GM18868 (cell line): ENCODE data around the gene ADARB1.

ENCODE experiments used
- ATAC-seq: cut with Tn5 transposase; IDR thresholded peaks from one replicate; pipeline ENCODE4 v1.9.1; 2021; ENCODE audit warnings: mild to moderate bottlenecking, moderate library complexity; ENCODE audit not compliant: unreplicated experiment

ADARB1 gene

DNA sequence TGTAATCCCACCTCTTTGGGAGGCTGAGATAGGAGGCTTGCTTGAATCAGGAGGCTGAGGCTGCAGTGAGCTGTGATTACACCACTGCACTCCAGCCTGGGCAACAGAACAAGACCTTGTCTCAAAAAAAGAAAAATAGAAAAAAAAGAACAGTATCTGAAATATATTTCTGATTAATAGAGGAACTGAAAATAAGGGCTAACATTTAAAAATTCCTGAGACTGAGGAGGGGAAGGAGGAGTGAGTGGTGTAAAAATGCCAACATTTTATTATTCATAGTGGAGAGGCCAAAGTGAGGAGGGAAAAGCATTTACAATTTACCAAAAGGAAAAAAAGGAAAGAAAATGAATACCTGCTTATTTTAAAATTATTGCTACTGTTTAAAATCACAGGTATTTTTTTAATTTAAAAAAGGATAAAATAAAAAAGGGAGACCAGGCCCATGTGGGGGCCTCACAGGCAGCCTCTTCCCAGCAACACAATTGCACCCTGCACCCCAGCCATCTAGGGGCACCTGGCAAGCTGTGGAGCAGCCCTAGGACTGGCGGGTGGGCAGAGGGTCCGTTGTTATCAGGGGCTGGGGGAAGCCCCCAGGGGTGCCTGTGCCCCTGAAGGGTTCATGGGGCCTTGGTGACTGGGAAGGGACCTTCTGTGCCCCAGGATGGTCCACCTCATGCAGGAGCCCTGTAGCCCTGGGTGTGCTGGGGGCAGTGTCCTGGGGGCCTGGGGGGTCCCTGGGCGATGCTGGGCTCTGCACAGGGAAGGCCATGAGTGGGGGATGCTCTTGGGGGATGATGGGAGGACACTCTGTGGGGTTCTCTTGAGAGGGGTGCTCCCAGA is 34.8 kb upstream of the ADARB1 start:
- ATAC-seq = no peak

DNA sequence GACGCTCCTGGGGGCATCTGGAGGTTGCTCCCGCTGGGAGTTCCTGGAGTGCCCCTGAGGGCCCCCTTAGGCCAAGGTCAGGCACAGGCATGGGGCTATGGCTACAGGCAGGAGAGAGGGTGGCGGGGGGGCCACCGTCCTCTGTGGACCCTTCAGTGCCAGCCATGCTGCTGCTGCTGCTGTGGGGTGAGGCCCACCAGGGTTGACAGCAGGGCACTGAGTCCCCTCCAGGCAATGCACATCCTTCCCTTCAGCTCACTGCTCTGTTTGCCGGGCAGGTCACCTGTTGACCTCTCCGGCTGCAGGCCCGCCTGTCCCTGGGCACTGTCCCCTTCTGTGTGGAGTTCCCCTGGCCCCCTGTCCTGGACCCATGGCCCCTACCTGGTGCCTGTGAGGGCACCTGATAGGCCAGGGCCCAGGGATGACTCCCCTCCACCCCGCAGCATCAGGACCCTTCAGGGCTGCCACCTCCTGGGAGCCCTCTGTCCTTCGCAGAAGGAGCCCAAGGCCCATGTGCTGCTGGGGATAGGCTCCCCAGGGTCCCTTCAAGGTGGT is 34.1 kb upstream of the ADARB1 start:
- ATAC-seq = no peak

DNA sequence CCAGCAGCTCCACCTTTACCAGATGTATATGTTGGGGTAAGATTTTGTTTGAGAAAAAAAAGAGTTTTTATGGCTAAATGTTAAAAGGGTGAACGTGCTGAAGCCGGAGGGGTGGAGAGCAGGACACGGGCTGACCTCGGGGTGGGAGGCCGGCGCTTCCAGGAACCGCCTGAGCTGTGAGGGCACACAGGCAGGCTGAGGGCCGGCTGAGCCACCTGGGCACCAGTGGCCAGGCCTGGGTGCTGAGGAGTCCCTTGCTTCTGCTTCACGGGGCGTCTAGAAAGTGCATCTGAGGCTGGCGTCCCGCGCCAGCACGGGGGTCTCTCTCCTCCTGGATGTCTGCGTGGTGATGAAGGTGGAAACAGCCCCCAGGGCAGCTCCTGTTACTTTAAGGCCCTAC is 33.6 kb upstream of the ADARB1 start:
- ATAC-seq = no peak

DNA sequence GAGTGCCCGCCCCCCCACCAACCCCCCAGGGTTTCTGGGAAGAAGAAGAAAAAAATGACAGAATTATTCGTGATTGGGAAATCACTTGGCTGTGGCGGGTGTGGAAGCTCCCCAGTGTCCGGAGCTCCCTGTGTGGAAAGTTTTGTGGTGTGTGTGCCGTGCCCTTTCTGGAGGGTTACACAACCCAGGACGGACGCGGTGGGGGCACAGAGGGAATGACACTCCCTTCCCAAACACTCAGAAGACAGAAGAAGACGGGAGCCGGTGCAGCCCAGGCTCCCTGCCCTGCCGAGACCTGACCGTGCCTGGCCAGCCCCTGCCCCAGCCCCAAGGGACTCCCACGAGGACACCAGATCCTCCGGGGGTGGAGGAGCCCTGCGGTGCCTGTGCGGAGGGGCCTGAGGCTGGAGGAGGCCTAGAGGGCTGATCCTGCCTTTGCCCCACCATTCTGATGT is 33.0 kb upstream of the ADARB1 start:
- no peak for ATAC-seq

DNA sequence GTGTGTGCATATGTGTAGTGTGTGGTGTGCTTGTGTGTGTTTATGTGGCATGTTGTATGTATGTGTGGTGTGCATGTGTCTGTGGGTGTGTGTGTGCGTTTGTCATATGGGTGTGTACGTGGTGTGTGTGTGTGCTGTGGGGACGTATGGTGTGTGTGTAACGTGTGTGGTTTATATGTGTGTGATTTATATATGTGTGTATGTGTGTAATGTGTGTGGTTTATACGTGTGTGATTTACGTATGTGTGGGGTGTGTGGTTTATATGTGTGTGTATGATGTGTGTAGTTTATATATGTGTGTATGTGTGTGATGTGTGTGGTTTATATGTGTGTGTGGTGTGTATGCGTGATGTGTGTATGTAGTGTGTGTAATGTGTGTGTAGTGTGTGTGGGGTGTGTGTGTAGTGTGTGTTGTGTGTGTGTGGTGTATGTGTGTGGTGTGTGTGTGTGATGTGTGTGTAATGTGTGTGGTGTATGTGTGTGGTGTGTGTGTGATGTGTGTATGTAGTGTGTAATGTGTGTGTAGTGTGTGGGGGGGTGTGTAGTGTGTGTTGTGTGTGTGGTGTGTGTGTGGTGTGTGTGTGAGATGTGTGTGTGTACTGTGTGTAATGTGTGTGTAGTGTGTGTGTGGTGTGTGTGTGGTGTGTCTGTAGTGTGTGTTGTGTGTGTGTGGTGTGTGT is 32.3 kb upstream of the ADARB1 start:
- no peak for ATAC-seq

DNA sequence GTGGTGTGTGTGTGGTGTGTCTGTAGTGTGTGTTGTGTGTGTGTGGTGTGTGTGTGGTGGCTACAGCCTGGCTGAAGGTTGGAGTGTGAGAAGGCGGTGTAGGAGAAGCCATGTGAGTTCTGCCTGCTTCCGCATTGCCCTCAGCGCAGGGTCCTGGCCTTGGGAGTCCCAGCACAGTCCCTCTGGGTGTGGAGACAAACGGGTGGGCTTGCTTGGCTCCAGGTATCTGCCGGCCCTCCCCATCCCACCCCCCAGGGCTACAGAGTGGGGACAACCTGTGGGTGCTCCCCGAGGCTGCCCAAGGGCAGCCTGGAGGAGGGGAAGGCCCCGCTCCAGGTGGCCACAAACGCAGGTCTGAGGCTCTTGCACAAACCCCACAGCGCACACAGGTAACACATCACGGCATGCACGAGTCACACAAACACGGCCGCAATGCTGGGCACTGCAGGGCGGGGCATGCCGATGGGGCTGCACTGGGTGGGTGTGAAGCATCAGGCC is 31.7 kb upstream of the ADARB1 start:
- ATAC-seq = no peak

DNA sequence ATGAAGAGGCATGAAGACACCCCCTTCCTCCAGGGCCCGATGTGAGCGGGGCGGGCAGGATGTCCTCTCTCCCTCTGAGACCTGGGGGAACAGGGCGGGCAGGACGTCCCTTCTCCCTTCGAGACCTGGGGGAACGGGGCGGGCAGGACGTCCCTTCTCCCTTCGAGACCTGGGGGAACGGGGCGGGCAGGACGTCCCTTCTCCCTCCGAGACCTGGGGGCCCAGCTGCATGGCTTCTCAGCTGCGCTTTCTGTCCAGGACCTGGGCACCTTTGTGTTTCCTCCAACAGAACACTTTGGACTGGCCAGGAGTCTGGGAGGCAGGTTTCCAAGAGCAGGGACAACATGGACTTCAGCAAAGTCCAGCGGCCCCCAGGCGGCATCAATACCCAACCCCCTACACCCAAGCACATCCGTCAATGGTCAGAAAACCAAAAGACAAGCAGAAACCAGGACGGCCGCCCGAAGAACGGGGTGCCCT is 30.8 kb upstream of the ADARB1 start:
- no peak for ATAC-seq

DNA sequence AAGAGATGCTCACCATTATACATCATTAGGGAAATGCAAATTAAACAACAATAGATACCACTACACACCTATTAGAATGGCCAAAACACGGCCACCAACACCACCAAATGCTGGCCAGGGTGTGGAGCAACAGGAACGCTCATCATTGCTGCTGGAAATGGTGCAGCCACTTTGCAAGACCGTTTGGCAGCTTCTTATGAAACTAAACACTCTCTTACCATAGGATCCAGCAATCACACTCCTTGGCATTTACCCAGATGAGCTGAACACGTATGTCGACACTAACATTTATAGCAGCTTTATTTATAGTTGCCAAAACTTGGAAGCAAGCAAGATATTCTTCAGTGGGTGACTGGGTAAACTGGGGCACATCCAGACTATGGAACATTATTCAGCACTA is 28.9 kb upstream of the ADARB1 start:
- no peak for ATAC-seq

DNA sequence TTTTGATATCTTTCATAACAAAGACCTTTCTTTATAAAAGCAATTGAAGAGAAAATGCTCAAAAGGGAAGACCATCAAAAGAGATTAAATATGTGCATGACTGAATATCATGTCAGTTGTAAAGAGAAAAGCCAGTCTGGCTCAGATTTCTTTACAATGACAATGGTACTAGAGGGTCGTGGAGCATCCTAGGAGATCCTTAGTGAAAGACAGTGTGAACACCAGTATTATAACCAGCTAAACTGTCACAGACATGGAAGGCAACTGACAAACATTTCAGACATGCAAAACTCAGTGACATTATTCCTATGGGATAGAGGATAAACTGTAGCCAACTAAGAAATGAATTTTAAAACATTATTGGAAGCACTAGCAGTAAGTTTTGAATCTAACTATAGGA is 27.1 kb upstream of the ADARB1 start:
- ATAC-seq = no peak

DNA sequence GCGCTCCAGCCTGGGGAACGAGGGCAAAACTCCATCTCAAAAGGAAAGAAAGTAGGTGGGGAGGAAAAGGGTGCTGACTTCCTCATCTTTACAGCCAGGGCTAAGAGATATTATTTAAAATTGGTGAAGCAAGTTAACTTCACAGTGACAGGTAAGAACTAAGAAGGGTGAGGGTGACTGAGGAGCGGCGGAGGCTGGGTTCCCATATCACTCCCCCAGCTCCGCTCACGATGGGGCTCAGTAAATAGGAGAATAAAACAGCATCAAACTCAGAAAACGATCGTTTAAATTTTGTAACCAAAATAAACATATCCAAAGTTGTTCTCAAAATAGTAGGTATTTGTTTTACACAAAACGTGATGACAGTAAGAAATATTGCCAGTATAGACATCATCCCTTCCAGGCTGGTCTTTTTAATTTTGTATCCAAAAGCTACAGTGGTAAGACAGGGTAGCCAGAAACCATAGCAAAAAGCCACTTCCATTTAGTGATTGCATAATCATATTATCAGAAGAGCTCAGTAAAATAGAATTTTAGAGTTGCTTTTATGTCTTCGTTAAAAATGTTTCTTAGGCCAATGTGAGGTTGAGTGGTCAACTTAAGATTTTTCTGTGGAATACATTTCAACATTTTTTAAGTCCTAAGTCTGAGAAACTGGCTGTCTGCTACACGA is 26.2 kb upstream of the ADARB1 start:
- no peak for ATAC-seq

DNA sequence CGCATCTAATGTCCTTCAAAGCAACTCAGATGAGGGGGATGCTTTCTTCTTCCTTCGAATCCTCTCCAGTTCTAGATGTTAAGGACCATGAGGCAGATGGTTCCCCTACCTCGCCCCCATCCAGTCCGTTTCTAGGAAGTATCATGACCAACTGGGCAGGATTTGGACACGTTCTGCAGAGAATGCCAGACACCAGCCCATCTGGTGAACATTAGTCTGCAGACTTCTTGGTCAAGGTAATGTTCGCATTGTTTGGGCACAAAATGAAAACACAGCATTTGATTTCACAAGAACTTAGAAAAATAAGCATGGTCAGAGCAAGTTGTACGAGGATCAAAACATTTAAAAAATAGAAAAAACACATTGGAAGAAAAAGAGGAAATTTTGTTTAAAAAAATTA is 25.4 kb upstream of the ADARB1 start:
- no peak for ATAC-seq

DNA sequence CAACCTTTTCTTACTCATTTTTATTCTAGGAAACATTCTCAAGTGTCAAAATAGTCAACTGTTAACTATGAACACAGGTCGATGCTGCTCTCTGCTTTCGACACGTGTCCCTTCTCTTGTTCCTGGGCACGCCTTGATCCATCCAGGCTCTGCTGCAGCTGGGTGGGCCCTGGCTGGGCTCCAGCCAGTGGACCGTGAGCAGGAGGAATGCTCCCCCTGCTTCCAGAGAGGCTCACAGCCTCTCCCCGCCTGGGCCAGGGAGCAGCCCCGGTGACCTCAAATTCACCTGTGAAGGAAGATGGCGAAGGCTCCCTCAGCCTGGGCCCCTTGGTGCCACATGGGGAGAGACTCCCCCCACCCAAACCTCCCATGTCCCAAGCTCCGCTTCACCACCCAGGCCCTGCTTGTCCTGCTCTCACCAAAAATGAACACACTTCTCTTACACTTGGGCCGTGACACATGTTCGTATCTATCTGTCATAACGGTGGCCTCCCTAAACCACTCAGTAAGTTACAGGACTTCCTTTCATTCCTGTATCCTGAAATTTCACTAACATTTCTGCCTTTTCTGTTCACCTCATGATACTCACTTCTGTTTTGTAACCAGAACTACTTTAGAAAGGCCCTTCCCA is 24.6 kb upstream of the ADARB1 start:
- no peak for ATAC-seq

DNA sequence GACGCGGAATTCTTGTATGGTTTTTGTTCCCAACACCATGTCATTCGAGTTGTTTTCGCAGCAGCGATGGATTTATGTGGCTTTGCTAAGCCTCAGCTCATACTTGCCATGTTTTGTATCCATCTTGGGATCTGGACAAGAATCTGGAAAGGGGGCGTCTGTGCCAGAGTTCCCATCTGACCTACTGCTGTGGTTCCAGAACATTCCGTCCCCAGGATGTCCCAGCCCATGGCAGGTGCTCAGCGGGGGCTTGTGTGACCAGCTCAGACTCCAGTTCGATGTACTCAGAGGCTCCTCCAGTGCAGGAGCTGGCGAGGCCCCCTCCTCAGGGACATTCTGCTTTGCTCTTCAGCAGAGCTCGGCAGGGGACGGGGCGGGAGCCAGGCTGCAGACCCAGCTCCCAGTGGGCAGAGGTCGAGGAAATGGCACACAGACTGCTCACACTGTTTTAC is 24.0 kb upstream of the ADARB1 start:
- ATAC-seq = no peak

DNA sequence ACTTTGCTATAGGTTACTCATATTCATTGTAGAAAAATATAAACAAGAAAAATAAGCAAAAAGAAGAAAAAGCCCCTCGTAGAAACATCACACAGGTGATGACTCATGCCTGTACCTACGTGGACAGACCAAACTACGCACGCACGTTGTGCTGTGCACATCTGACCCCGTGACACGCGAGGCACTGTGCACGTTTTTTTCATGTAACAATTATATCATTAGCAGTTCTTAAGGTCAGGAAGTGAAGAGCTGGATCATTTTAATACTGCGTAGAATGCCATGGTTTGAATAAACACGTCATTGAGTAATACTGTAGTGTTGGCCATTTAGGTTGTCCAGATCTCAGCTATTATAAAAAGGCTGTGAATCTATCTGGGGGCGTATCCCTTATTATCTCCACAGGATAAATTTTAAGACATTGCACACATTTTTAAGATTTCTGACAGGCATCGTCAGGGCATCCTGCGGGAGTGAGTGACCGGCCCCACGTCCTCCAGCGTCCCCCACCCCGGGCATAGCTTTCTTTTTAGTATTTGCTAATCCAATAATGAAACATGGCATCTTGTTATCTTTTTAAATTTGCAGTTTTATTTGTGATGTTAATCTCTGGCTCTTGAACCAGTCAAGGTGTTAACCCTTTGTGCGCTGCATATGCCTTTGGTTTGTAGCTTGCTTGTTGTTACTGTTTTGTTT is 23.4 kb upstream of the ADARB1 start:
- ATAC-seq = no peak

DNA sequence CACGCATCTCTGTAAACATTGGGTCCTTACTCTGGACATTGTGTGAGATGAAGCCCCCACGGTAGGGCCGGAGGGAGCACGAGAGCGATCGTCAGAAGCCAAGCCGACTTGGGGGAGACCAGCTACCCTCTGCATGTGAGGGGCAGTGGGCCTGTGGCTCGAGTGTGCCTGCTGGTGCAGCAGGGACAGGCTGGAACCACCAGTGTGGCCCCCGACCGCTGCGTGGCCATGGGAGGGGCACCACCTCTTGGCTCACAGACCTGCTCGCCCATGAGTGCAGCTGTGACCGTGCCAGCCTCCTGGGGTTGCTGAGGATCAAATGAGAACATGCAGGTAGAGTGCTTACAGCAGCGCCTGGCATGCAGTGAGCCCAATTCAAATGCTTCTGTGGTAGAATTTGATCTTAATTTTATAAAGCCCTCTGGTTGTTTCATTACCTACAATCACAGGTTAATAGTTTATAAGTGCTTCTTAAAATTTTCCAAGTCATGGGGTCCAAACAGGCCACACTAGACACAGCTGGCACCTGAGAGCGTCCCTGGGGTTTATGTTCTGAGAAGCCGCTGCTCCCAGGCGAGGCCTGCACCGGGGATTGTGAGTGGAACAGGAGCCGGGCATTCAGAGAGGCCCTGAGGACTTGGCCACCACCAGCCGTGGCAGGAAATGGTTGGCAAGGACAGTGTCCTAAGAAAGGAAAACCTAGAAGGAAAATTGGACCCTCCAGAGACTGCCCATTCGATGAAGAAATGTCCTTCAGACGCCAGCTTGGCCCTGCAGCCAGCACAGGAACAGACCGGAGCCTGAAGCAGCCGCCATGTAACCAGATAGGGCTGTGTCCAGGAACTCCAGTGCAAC is 22.6 kb upstream of the ADARB1 start:
- ATAC-seq = no peak

DNA sequence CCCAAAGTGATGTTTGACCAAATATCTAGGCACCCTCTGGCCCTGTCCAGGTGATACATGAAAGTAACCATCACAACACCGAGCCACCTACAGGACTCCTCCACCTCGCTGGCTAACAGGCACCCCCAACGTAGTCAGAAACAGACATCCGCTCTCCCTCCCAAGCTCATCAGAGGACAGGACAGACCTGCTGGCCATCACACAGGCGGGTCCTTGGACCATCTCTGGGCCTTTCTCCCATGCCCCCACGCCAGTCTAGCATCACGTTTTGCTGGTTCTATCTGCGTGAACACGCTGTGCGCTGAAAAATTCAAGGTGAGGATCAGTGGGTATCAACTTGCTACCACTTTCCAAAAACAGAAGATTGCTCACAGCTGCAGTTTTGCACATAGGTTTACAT is 21.4 kb upstream of the ADARB1 start:
- ATAC-seq = no peak

DNA sequence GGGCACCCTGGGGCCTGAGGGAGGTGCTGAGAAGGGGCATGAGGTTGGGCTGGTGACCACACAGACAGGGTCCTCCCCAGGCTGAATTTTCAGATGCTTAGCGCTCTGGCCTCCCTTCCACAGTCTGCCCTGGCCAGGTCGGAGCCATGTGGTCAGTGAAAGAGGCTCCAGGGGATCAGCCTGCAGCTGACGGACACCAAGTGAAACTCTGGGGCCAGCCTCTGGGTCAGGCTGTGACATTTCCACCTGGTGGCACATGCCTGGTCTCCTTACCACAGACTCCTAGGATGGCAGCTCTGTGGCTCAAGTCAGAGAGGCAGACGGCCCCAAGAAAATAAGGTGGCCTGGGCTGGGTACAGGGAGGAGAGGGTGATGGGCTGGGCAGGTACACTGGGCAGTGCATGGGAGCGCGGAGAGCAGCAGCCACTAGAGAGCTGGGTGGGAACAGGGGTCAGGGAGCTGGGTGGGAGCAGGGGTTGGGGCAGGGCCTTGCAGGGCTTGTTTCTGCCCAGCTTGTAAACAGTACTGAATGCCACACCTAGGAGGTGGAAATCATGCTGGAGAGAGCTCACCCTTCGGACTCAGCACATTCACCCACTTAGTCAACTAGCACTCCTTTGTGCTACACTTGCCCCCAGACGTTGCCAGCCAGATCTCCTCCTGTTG is 20.7 kb upstream of the ADARB1 start:
- ATAC-seq = no peak

DNA sequence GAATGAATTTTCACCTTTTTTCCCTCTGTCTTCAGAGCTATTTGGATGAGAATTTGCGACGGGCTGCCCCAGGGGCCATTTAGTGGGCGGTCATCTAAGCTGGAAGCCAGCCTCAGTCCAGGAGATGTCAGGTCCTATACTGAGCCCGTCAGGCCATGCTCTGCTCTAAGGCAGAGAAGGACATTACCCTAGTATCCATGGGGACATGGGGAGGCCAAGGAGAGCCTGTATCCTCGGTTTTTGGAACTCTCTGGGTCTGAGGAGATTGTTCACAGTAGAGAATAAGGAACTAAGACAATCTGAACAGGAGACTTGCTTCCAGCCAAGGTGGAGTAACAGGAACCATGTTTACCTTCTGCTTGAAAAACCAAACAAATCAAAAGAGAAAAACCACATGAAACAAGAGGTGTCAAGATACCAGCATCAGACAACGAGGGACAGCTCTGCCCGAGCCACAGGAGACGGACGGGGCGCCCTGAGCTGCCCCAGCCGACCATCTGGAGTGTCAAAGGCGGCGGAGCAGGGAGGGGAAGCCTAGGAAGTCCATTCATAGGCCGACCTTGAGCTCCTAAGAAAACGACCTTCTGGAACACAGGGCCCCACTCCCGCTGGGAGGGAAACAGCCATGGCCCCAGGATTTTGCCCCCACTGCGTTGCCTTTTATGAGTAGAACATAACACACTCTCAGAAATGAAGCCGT is 20.0 kb upstream of the ADARB1 start:
- ATAC-seq = no peak
